Keratinocyte (primary cell): ENCODE results near the gene CD200. TPM values are rescaled to one million over a fixed set of nuclear protein-coding genes. Genes with fewer than 3 reads are reported as not detected.

Experiments used
- DNase-seq: peaks from one replicate; pipeline ENCODE4 v3.0.0-alpha.2; 2011; ENCODE audit warnings: low read depth, missing footprints, low spot score
- FAIRE-seq: peaks from 2 replicates; lab custom pipeline; 2011; peaks lifted over from hg19 to GRCh38; lab: Jason Lieb, UNC
- H2AFZ ChIP-seq: 2 replicates; pipeline ENCODE4 v1.6.0; 2012; ENCODE audit warnings: low read length, control low read depth, inconsistent platforms; ENCODE audit not compliant: control insufficient read depth
- H3K27ac ChIP-seq: 2 replicates; pipeline ENCODE4 v1.5.1; 2011; ENCODE audit warnings: low read length; ENCODE audit not compliant: control insufficient read depth, insufficient read depth
- H3K27me3 ChIP-seq: 3 replicates; pipeline ENCODE4 v1.6.0; 2011; ENCODE audit warnings: low read length; ENCODE audit not compliant: control insufficient read depth, insufficient read depth; ENCODE audit errors: extremely low read depth
- H3K36me3 ChIP-seq, 2 experiments: 2 replicates in 1 of 2; 3 replicates in 1 of 2; pipeline ENCODE4 v1.5.1; 2011; ENCODE audit warnings: low read length in 2 of 2, mild to moderate bottlenecking in 1 of 2; ENCODE audit not compliant: control insufficient read depth in 2 of 2, insufficient read depth in 2 of 2; ENCODE audit errors: extremely low read depth in 1 of 2
- H3K4me1 ChIP-seq: 3 replicates; pipeline ENCODE4 v1.5.1; 2011; ENCODE audit warnings: low read length; ENCODE audit not compliant: control insufficient read depth, insufficient read depth; ENCODE audit errors: extremely low read depth
- H3K4me2 ChIP-seq: 3 replicates; pipeline ENCODE4 v1.6.0; 2011; ENCODE audit warnings: low read depth, low read length; ENCODE audit not compliant: control insufficient read depth, insufficient read depth; ENCODE audit errors: extremely low read depth
- H3K4me3 ChIP-seq, 3 experiments: fragments of 200-600 bp in 1 of 3; sonication (generic) in 1 of 3; 2 replicates in 2 of 3; 3 replicates in 1 of 3; pipeline ENCODE4 v1.5.1; 2011 to 2016; ENCODE audit warnings: low read length in 3 of 3, mild to moderate bottlenecking in 3 of 3, control low read depth in 2 of 3, inconsistent platforms in 1 of 3, low read depth in 1 of 3, mixed read lengths in 1 of 3, mixed run types in 1 of 3, moderate library complexity in 1 of 3; ENCODE audit not compliant: control insufficient read depth in 2 of 3, insufficient read depth in 2 of 3; ENCODE audit errors: extremely low read depth in 1 of 3
- H3K79me2 ChIP-seq: 2 replicates; pipeline ENCODE4 v1.6.0; 2012; ENCODE audit warnings: low read length; ENCODE audit not compliant: control insufficient read depth, insufficient read depth
- H3K9ac ChIP-seq: 3 replicates; pipeline ENCODE4 v1.6.0; 2011; ENCODE audit warnings: low read length; ENCODE audit not compliant: control insufficient read depth, insufficient read depth; ENCODE audit errors: extremely low read depth
- H3K9me1 ChIP-seq: 3 replicates; pipeline ENCODE4 v1.6.0; 2011; ENCODE audit warnings: low read length; ENCODE audit not compliant: control insufficient read depth, insufficient read depth; ENCODE audit errors: extremely low read depth
- H3K9me3 ChIP-seq: 2 replicates; pipeline ENCODE4 v1.5.1; 2012; ENCODE audit warnings: low read depth, low read length; ENCODE audit not compliant: control insufficient read depth
- H4K20me1 ChIP-seq: 3 replicates; pipeline ENCODE4 v1.6.0; 2011; ENCODE audit warnings: low read length; ENCODE audit not compliant: control insufficient read depth, insufficient read depth; ENCODE audit errors: extremely low read depth
- EZH2 ChIP-seq: IDR thresholded peaks from one replicate; pipeline ENCODE4 v1.6.1; 2012; ENCODE audit warnings: inconsistent platforms, mild to moderate bottlenecking, low read length, moderate library complexity
- dilution Hi-C: fragments of 300-500 bp; cut with MboI; formaldehyde crosslinking; loops from one replicate; pipeline ENCODE4 v1.7.0; 2020; ENCODE audit warnings: low sequenced_read_pairs; ENCODE audit not compliant: extremely low pct_ligation_motif_present
- polyA plus RNA-seq, 5 experiments: library from polyadenylated mRNA; depleted of rRNA in 3 of 5; stranded (reverse) in 3 of 5; stranded (forward) in 1 of 5; unstranded in 1 of 5; fragments of >200 nt; gene quantifications; 1 replicate in 1 of 5; 2 replicates in 3 of 5; 3 replicates in 1 of 5; pipeline versions ENCODE4 v1.2.1 to v1.2.3, GENCODE V29; 2011 to 2012; ENCODE audit warnings: missing spikeins in 2 of 5, low read depth in 1 of 5, low replicate concordance in 1 of 5
- TF ChIP-seq, protein P1 (sequence below), 3 experiments: IDR thresholded peaks in 1 of 3; conservative IDR thresholded peaks in 1 of 3; optimal IDR thresholded peaks in 1 of 3; 2 replicates in 2 of 3; 3 replicates in 1 of 3; pipeline versions ENCODE3 to v1.5.1; 2011; ENCODE audit warnings: low read length in 3 of 3, mild to moderate bottlenecking in 3 of 3, moderate library complexity in 2 of 3, control low read depth in 1 of 3, inconsistent platforms in 1 of 3; ENCODE audit not compliant: insufficient read depth in 2 of 3; ENCODE audit errors: extremely low read depth in 1 of 3

CD200 gene
- polyA plus RNA-seq, 1 donor (not counting 4 experiments of a cell fraction or from before 2014, with no cell fraction given), result 0.07 TPM

DNA sequence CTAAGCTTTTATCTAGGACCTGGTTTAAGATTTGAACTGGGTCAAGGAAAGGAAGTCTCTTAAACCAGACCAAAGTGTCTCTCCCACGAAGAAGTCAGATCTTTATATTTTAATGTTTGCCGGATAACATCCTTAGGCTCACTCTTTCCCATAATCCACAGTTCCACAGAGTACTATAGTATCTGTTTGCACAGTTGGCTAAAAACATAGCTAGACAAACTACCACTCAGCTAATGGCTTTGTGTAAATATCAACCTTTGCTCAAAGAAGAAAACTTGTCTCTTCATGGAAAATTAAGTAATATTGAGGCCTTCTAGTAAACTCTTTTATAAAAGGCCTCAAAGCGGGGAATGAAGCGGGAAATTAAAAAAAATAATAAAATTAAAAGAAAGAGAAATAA lies 25.4 kb upstream of the CD200 start:
- Histone ChIP-seq H3K4me1 (peaks cover 2% of the 10 kb centered on the region), H3K27me3 (no peaks in the 10 kb centered on the region), H3K79me2 (no peaks in the 10 kb centered on the region), H3K9me3 (no peaks in the 10 kb centered on the region), H3K4me2 (no peak overlapping the region), H3K9ac (no peak overlapping the region), H4K20me1 (no peaks in the 10 kb centered on the region), H3K9me1 (no peaks in the 10 kb centered on the region), H2AFZ (no peak overlapping the region), H3K4me3 (no peak overlapping the region), H3K27ac (no peak overlapping the region), H3K36me3 (no peaks in the 10 kb centered on the region)
- no peak for TF ChIP-seq EZH2
- TF ChIP-seq, protein P1, sequence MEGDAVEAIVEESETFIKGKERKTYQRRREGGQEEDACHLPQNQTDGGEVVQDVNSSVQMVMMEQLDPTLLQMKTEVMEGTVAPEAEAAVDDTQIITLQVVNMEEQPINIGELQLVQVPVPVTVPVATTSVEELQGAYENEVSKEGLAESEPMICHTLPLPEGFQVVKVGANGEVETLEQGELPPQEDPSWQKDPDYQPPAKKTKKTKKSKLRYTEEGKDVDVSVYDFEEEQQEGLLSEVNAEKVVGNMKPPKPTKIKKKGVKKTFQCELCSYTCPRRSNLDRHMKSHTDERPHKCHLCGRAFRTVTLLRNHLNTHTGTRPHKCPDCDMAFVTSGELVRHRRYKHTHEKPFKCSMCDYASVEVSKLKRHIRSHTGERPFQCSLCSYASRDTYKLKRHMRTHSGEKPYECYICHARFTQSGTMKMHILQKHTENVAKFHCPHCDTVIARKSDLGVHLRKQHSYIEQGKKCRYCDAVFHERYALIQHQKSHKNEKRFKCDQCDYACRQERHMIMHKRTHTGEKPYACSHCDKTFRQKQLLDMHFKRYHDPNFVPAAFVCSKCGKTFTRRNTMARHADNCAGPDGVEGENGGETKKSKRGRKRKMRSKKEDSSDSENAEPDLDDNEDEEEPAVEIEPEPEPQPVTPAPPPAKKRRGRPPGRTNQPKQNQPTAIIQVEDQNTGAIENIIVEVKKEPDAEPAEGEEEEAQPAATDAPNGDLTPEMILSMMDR (optimal IDR thresholded peaks at IDR 0.05 in 1 of 3, IDR thresholded peaks at IDR 0.05 in 1 of 3, conservative IDR thresholded peaks at IDR 0.05 in 1 of 3; ENCODE audit: extremely low read depth in 1 of 3, insufficient read depth in 2 of 3, low read length in 3 of 3), result no peak
- no peak for DNase-seq
- no peak for FAIRE-seq
- dilution Hi-C loops, result no loop called here

DNA sequence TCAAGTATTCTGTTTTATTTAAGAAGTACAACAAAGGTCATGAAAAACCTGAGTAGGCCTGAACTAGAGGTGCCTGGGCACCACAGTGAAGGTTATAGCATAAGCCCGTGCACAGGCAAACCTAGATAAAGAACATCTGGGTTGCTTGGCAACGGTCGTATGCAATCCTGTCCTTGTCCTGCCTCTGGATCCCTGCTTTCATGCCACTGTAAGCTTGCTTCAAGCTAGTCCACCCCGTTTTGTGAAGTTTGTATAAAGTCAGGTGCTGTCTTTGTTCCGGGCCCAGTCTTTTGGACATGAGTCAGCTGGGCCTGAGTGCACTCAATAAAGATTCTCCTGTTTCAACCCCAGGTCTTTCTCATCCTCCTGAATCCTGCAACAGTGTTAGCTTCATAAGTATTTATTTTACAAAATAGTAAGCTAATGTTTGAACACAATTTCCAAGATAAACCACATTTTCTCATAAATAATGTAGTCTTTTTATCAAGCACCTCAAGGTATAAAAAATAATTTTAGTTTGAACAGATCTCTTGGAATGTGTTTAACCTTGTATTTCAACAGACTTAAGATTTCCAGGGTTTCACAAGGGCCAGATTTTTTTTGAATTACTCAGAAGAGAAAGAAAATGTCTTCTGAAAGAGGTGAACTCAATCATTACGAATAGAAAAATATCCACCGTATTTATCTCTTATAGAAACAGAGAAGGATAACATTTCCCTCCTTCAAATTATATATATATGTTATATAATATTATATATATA lies 24.6 kb upstream of the CD200 start:
- Histone ChIP-seq H2AFZ (peak overlapping the region; percentile 10), H3K4me2 (no peak overlapping the region), H3K4me1 (peaks cover 2% of the 10 kb centered on the region), H3K36me3 (no peaks in the 10 kb centered on the region), H4K20me1 (no peaks in the 10 kb centered on the region), H3K4me3 (no peak overlapping the region), H3K27me3 (no peaks in the 10 kb centered on the region), H3K9me1 (no peaks in the 10 kb centered on the region), H3K9ac (no peak overlapping the region), H3K27ac (no peak overlapping the region), H3K79me2 (no peaks in the 10 kb centered on the region), H3K9me3 (no peaks in the 10 kb centered on the region)
- FAIRE-seq (no peak), DNase-seq (no peak)
- TF ChIP-seq EZH2, result no peak
- TF ChIP-seq, protein P1 (optimal IDR thresholded peaks at IDR 0.05 in 1 of 3, IDR thresholded peaks at IDR 0.05 in 1 of 3, conservative IDR thresholded peaks at IDR 0.05 in 1 of 3; ENCODE audit: extremely low read depth in 1 of 3, insufficient read depth in 2 of 3, low read length in 3 of 3), result no peak
- dilution Hi-C loops, result no loop called here
